Measurements from ENCODE around the gene CFDP1. TPM values are rescaled to one million over a fixed set of nuclear protein-coding genes. Genes with fewer than 3 reads are reported as not detected.

Gene CFDP1
- total and polyA plus RNA-seq, 2 of the 13 experiments (the other 11 are each of a cell fraction or from before 2014, with no cell fraction given): 78.6 to 153 TPM

GRCh38 chr16:75309899-75310430 lies 123.3 kb downstream of the CFDP1 start (continued):
- TF ChIP-seq HOXA7 (CRISPR knock-in tag; IDR thresholded peaks at IDR 0.05) (no peak), ZBTB43 (CRISPR knock-in tag; conservative IDR thresholded peaks at IDR 0.05) (peak; percentile 89), REST (IDR thresholded peaks at IDR 0.05; ENCODE audit: borderline replicate concordance in 1 of 2, low read depth in 1 of 2, low read length in 2 of 2) (no peak), MEF2D (CRISPR knock-in tag; IDR thresholded peaks at IDR 0.05) (no peak; the same call in 1 of the 2 replicates), ZNF607 (CRISPR knock-in tag; IDR thresholded peaks at IDR 0.05; ENCODE audit: borderline replicate concordance) (no peak), TRIM22 (IDR thresholded peaks at IDR 0.05) (no peak), ZNF510 (CRISPR knock-in tag; IDR thresholded peaks at IDR 0.05; ENCODE audit: low read depth) (no peak), ZNF317 (CRISPR knock-in tag; IDR thresholded peaks at IDR 0.05) (no peak), ZBTB4 (CRISPR knock-in tag; IDR thresholded peaks at IDR 0.05; ENCODE audit: borderline replicate concordance) (no peak), ATF2 (CRISPR knock-in tag; IDR thresholded peaks at IDR 0.05) (peak; percentile 86), ZNF205 (CRISPR knock-in tag; IDR thresholded peaks at IDR 0.05) (peak; percentile 74; the same call in 1 of the 2 replicates), ZNF225 (CRISPR knock-in tag; IDR thresholded peaks at IDR 0.05) (no peak), THAP7 (CRISPR knock-in tag; IDR thresholded peaks at IDR 0.05) (no peak), ZNF383 (CRISPR knock-in tag; IDR thresholded peaks at IDR 0.05; ENCODE audit: borderline replicate concordance) (no peak), YEATS2 (CRISPR knock-in tag; IDR thresholded peaks at IDR 0.05; ENCODE audit: borderline replicate concordance) (peak; percentile 70; the same call in 1 of the 2 replicates), MLX (CRISPR knock-in tag; IDR thresholded peaks at IDR 0.05) (peak; percentile 93), STAG1 (CRISPR knock-in tag; IDR thresholded peaks at IDR 0.05) (no peak)

Data from HepG2 (cell line).